IMR-90 (cell line): Measurements from ENCODE around the gene NTF3.

Source experiments
- CEBPB ChIP-seq: IDR thresholded peaks from 2 replicates; pipeline ENCODE4 v1.6.1; 2012; ENCODE audit warnings: low read depth, low read length, improper control_type of control experiment
- CHD1 ChIP-seq: IDR thresholded peaks from 2 replicates; pipeline ENCODE4 v1.6.1; 2012; ENCODE audit warnings: low read depth, low read length, improper control_type of control experiment
- CTCF ChIP-seq: conservative IDR thresholded peaks from 2 replicates; pipeline ENCODE4 v1.5.1; 2012; ENCODE audit warnings: mild to moderate bottlenecking, low read depth, low read length, improper control_type of control experiment
- MAZ ChIP-seq: IDR thresholded peaks from 2 replicates; pipeline ENCODE4 v1.6.1; 2012; ENCODE audit warnings: low read depth, mild to moderate bottlenecking, low read length, improper control_type of control experiment, moderate library complexity, borderline replicate concordance
- MXI1 ChIP-seq: IDR thresholded peaks from 2 replicates; pipeline ENCODE4 v1.6.1; 2012; ENCODE audit warnings: low read depth, mild to moderate bottlenecking, low read length, moderate library complexity, borderline replicate concordance
- POLR2A ChIP-seq: IDR thresholded peaks from 2 replicates; pipeline ENCODE4 v1.6.1; 2012; ENCODE audit warnings: mild to moderate bottlenecking, low read depth, low read length
- RCOR1 ChIP-seq: IDR thresholded peaks from 2 replicates; pipeline ENCODE4 v1.6.1; 2012; ENCODE audit warnings: mild to moderate bottlenecking, low read length, improper control_type of control experiment; ENCODE audit not compliant: insufficient replicate concordance
- SMC3 ChIP-seq: fragments of 150-350 bp; IDR thresholded peaks from 2 replicates; pipeline ENCODE4 v1.6.1; 2016; ENCODE audit warnings: low read depth, mild to moderate bottlenecking, antibody characterized with exemption, low read length, moderate library complexity

- TF ChIP-seq POLR2A, result no peak
- no peak for TF ChIP-seq CTCF
- no peak for TF ChIP-seq MXI1
- no peak for TF ChIP-seq SMC3
- TF ChIP-seq RCOR1, result no peak
- TF ChIP-seq CHD1, result no peak
- no peak for TF ChIP-seq CEBPB
- no peak for TF ChIP-seq MAZ
Measured at GRCh38 chr12:5505751-5506150, 73.8 kb downstream of the NTF3 start.
